HEK293T (cell line): ENCODE results near the gene TMOD1.
"Not testable (repeated sequence)": the region's sequence is repeated elsewhere in the genome, so short reads cannot be mapped to it uniquely, and the experiment has no call there.

Source experiments
- CTCF ChIA-PET: fragments of 350-600 bp; formaldehyde crosslinking; extraction: SDS; loops from one replicate; lab custom pipeline; 2021; ENCODE audit warnings: antibody characterized with exemption, inconsistent platforms; lab: Yijun Ruan, JAX
- POLR2A ChIA-PET: fragments of 350-600 bp; formaldehyde crosslinking; extraction: SDS; loops from one replicate; lab custom pipeline; 2020; ENCODE audit warnings: antibody characterized with exemption, inconsistent platforms; lab: Yijun Ruan, JAX
- DNase-seq: peaks from one replicate; pipeline ENCODE4 v3.0.0; 2012; ENCODE audit warnings: mixed read lengths; ENCODE audit errors: extremely low spot score
- ARNT ChIP-seq: fragments of 450-650 bp; IDR thresholded peaks from 2 replicates; pipeline ENCODE4 v1.6.1; 2017; ENCODE audit warnings: mild to moderate bottlenecking
- BHLHE40 ChIP-seq: fragments of 450-650 bp; IDR thresholded peaks from 2 replicates; pipeline ENCODE4 v1.6.1; 2016; ENCODE audit warnings: mild to moderate bottlenecking, moderate library complexity, borderline replicate concordance
- CTBP1 ChIP-seq: fragments of 450-650 bp; IDR thresholded peaks from 2 replicates; pipeline ENCODE4 v1.6.1; 2016; ENCODE audit warnings: borderline replicate concordance
- ELF4 ChIP-seq: fragments of 450-650 bp; IDR thresholded peaks from 2 replicates; pipeline ENCODE4 v1.6.1; 2017; ENCODE audit warnings: antibody characterized with exemption
- FOXA1 ChIP-seq: fragments of 450-650 bp; IDR thresholded peaks from 2 replicates; pipeline ENCODE4 v1.6.1; 2016; ENCODE audit warnings: mild to moderate bottlenecking
- FOXK2 ChIP-seq: fragments of 450-650 bp; IDR thresholded peaks from 2 replicates; pipeline ENCODE4 v1.6.1; 2016; ENCODE audit warnings: mild to moderate bottlenecking
- FOXM1 ChIP-seq: fragments of 450-650 bp; IDR thresholded peaks from 2 replicates; pipeline ENCODE4 v1.6.1; 2017; ENCODE audit warnings: mild to moderate bottlenecking, borderline replicate concordance
- HDGF ChIP-seq: fragments of 450-650 bp; IDR thresholded peaks from 2 replicates; pipeline ENCODE4 v1.6.1; 2017; ENCODE audit warnings: antibody characterized with exemption, borderline replicate concordance
- LEF1 ChIP-seq: fragments of 450-650 bp; IDR thresholded peaks from 2 replicates; pipeline ENCODE4 v1.6.1; 2017; ENCODE audit warnings: mild to moderate bottlenecking, borderline replicate concordance
- NFRKB ChIP-seq: fragments of 450-650 bp; IDR thresholded peaks from 2 replicates; pipeline ENCODE4 v1.6.1; 2016; ENCODE audit warnings: mild to moderate bottlenecking, moderate library complexity
- SP1 ChIP-seq: fragments of 450-650 bp; IDR thresholded peaks from 2 replicates; pipeline ENCODE4 v1.6.1; 2017
- SUZ12 ChIP-seq: fragments of 450-650 bp; IDR thresholded peaks from 2 replicates; pipeline ENCODE4 v1.6.1; 2016; ENCODE audit warnings: mild to moderate bottlenecking
- TARDBP ChIP-seq: fragments of 450-650 bp; IDR thresholded peaks from 2 replicates; pipeline ENCODE4 v1.6.1; 2016
- ZNF384 ChIP-seq: fragments of 450-650 bp; IDR thresholded peaks from 2 replicates; pipeline ENCODE4 v1.6.1; 2016
- TF ChIP-seq, protein P1 (sequence below): fragments of 450-650 bp; IDR thresholded peaks from 2 replicates; pipeline ENCODE4 v1.6.1; 2016

TMOD1 gene

DNA sequence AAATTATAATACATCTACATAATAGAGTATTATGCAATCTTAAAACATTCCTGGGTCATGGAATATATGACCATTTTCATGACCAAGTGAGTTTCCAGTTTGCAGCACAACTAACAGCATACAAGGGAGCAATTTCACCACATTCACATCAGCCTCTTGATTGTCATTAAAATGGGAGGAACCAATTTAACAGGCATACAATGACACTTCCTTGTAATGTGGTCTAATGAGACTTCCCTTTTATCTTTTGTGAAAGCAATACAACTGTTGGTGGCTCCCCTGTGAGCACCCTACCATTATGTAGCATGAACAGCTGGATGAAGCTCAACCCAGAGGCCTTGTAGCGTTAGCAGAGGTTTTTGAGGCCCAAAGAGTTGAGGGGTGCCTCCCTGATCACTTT is 13.6 kb upstream of the TMOD1 start:
- TF ChIP-seq SUZ12 (no peak), TARDBP (no peak), ELF4 (no peak), CTBP1 (no peak)
- TF ChIP-seq, protein P1, sequence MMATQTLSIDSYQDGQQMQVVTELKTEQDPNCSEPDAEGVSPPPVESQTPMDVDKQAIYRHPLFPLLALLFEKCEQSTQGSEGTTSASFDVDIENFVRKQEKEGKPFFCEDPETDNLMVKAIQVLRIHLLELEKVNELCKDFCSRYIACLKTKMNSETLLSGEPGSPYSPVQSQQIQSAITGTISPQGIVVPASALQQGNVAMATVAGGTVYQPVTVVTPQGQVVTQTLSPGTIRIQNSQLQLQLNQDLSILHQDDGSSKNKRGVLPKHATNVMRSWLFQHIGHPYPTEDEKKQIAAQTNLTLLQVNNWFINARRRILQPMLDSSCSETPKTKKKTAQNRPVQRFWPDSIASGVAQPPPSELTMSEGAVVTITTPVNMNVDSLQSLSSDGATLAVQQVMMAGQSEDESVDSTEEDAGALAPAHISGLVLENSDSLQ: no peak
- DNase-seq: no peak
- ChIA-PET CTCF (interaction anchor here (1.1 kb wide), 1 partner anchor 19 kb away, joined by 3 read pairs; no protein-coding TSS in a partner anchor), POLR2A (interaction anchor here (0.8 kb wide), 1 partner anchor 144 kb away, joined by 3 read pairs; no protein-coding TSS in a partner anchor)

DNA sequence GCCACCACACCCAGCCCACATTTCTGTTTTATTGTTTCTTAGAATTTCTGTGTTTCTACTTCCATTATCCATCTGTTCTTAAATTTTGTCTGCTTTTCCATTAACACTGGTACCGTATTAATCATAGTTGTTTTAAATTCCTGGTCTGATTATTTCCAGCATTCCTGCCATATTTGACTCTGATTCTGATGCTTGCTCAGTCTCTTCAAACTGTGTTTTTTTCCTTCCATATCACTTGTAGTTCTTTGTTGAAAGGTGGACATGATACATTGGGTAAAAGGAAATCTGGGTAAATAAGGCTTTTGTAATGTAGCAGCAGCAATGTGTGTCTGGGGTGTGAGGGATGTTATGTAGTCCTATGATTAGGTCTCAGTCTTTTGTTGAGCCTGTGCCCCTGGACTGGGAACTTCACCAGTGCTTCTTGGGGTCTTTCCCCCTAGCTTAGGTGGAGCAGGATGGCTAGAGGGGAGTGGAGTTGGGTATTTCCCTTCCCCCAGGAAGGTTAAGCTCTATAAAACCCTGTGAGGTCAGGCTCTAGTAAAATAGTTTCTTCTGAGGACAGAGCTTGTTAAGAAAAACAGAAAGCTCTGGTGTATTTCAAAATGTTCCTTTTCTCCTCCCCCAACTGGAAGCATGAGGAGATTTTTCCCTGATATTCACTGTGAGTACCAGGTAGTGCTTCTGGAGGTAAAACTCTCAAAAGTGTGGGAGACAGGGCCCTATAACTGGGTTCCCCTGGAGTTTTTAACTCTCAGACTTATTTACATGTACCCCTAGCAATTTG is 10.1 kb upstream of the TMOD1 start:
- POLR2A ChIA-PET: no interaction called here
- TF ChIP-seq SUZ12: no peak
- TF ChIP-seq FOXA1: no peak
- DNase-seq: no peak
- CTCF ChIA-PET: no interaction called here

DNA sequence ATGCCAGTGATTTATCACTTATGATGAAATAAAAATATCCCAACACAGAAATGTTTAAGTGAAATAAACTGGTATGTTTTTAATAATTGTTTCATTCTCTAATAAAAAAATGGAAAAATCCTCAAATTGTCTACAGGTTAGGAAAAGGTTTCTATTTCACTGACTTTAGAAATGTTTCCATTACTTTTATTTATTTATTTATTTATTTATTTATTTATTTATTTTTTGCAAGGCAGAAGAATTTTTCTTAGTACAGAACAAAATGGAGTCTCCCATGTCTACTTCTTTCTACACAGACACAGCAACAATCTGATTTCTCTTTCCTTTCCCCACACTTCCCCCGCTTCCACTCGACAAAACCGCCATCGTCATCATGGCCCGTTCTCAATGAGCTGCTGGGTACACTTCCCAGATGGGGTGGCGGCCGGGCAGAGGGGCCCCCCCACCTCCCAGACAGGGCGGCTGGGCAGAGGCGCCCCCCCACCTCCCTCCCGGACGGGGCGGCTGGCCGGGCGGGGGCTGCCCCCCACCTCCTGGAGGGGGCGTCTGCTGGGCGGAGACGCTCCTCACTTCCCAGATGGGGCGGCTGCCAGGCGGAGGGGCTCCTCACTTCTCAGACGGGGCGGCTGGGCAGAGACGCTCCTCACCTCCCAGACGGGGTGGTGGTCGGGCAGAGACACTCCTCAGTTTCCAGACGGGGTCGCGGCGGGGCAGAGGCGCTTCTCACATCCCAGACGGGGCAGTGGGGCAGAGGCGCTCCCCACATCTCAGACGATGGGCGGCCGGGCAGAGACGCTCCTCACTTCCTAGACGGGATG is 3.7 kb upstream of the TMOD1 start:
- POLR2A ChIA-PET: not testable (repeated sequence)
- CTCF ChIA-PET: interaction anchor here (1.1 kb wide), 1 partner anchor 29 kb away, joined by 6 read pairs; no protein-coding TSS in a partner anchor

DNA sequence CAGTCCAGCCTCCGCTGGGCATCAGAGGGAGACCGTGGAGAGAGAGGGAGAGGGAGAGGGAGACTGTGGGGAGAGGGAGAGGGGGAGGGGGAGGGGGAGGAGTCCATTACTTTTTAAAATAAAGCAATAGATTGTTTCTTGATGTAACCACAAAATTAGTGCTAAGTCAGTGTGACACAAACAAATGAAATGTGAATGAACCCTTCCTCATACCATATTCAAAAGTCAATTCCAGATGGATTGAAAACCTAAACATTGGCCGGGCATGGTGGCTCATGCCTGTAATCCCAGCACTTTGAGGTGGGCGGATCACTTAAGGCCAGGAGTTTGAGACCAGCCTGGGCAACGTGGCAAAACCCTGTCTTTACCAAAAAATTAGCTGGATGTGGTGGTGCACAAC is 2.6 kb upstream of the TMOD1 start:
- POLR2A ChIA-PET, DNase-seq, CTCF ChIA-PET: not testable (repeated sequence)

More for the DNA sequence above, 3.7 kb upstream of the TMOD1 start:
- DNase-seq: not testable (repeated sequence)

DNA sequence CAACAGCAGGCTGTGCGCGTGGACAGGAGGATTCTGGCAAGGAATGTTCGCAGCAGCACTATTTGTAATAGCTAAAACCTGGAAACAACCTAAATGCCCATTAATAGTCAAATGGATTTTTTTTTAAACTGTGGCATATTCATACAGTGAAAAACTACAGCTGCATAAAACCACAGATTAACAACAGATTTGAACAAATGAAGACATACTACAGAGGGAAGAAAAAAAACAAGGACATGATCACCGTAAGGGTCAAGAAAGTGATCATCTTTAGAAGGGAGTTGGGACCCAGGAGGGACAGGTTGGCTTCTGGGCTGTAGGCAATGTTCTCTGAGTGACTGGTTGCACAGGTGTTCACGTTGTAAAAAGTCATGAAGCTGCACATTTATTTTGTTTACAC is 1.2 kb upstream of the TMOD1 start:
- ChIA-PET POLR2A (interaction anchor here (2.8 kb wide), 1 partner anchor 11 kb away, joined by 12 read pairs; no protein-coding TSS in a partner anchor), CTCF (interaction anchor here (0.6 kb wide), 1 partner anchor 39 kb away, joined by 3 read pairs; no protein-coding TSS in a partner anchor)
- TF ChIP-seq SP1 (no peak), HDGF (no peak), LEF1 (no peak), ZNF384 (no peak), FOXM1 (no peak), SUZ12 (no peak), FOXA1 (no peak), ELF4 (no peak), CTBP1 (no peak), TARDBP (no peak), ARNT (no peak), FOXK2 (no peak), NFRKB (no peak)
- TF ChIP-seq, protein P1: no peak
- no peak for DNase-seq

DNA sequence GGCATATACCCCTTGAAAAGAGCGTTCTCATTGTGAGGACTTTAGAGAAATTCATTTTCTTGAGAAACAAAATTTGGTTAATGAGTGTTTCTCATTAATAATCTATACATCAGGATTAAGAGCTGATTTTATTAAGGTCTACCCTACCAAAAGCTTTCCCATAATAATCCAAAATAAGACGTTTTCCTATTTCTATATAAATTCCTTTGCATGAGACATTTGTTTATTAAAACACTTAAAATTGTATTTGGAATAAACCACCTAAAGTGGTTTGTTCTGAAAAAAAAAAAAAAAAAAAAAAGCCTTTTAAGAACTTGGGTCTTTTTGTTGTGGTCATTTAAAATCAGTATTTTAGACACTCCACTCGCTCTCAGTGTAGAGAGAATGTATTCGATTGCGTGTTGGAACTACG is 695 bp upstream of the TMOD1 start:
- CTCF ChIA-PET: interaction anchor here (0.6 to 4.1 kb wide), 3 partner anchors 39 to 324 kb away, joined by 3 to 14 read pairs (median 7); no protein-coding TSS in a partner anchor
- no peak for TF ChIP-seq FOXM1
- no peak for TF ChIP-seq HDGF
- TF ChIP-seq FOXA1: no peak
- no peak for TF ChIP-seq SP1
- no peak for TF ChIP-seq ELF4
- TF ChIP-seq, protein P1: no peak
- TF ChIP-seq ARNT: no peak
- TF ChIP-seq NFRKB: no peak
- no peak for TF ChIP-seq TARDBP
- DNase-seq: no peak
- POLR2A ChIA-PET: interaction anchor here (0.7 to 2.8 kb wide), 4 partner anchors 10 to 132 kb away, joined by 4 to 13 read pairs (median 8); partner anchors contain the start of genes NCBP1 and TSTD2

DNA sequence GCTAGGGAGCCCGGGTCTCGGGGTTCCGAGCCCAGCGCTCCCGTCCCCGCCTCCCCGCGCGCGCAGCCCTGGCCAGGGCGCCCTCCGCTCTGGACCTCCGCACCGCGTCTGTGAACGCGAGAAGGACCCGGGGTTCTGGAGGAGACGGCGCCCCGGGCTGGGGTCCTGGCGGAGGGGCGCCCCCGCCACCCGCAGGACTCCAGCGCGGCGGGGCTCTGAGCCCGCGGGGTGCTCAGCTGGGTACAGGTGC is 431 bp downstream of the TMOD1 start:
- CTCF ChIA-PET: interaction anchor here (1.1 to 4.1 kb wide), 4 partner anchors 32 to 114 kb away, joined by 3 to 14 read pairs (median 4); no protein-coding TSS in a partner anchor
- TF ChIP-seq CTBP1 (no peak), SP1 (no peak), ARNT (no peak), ELF4 (no peak), BHLHE40 (no peak), NFRKB (no peak), ZNF384 (no peak)
- POLR2A ChIA-PET: interaction anchor here (0.8 to 2.8 kb wide), 6 partner anchors 9 to 131 kb away, joined by 3 to 13 read pairs (median 4); partner anchors contain the start of genes NCBP1 and TSTD2
- no peak for DNase-seq
